K562 (cell line): ENCODE measurements around the gene FAM111B. TPM values are rescaled to one million over a fixed set of nuclear protein-coding genes. Genes with fewer than 3 reads are reported as not detected.

ENCODE experiments used
- CC2D1A ChIP-seq: fragments of 450-650 bp; IDR thresholded peaks from 2 replicates; pipeline ENCODE4 v1.6.1; 2017; ENCODE audit warnings: mild to moderate bottlenecking
- CREM ChIP-seq: IDR thresholded peaks from 2 replicates; pipeline ENCODE4 v1.6.1; 2014; ENCODE audit warnings: antibody characterized with exemption, low read depth
- MYBL2 ChIP-seq, 2 experiments: fragments of 450-650 bp in 1 of 2; sonication (generic) in 1 of 2; formaldehyde crosslinking in 1 of 2; IDR thresholded peaks; 2 replicates each; pipeline versions ENCODE4 v1.6.1 to v1.8.1; 2017 to 2022; ENCODE audit warnings: borderline replicate concordance in 1 of 2, inconsistent platforms in 1 of 2, low read depth in 1 of 2, mild to moderate bottlenecking in 1 of 2, missing genetic modification reagents in 1 of 2, moderate library complexity in 1 of 2
- NR4A1 ChIP-seq, 2 experiments: fragments of 250-450 bp in 1 of 2; fragments of 450-650 bp in 1 of 2; sonication (Bioruptor Pico) in 1 of 2; IDR thresholded peaks; 2 replicates each; pipeline versions ENCODE4 v1.4.0 to v1.6.1; 2016 to 2020; ENCODE audit warnings: mild to moderate bottlenecking in 2 of 2, missing compliant biosample characterization in 1 of 2, missing genetic modification characterization in 1 of 2, moderate library complexity in 1 of 2
- RFX1 ChIP-seq: fragments of 450-650 bp; IDR thresholded peaks from 2 replicates; pipeline ENCODE4 v1.6.1; 2016; ENCODE audit warnings: mild to moderate bottlenecking, moderate library complexity
- SMAD1 ChIP-seq: fragments of 150-350 bp; IDR thresholded peaks from 2 replicates; pipeline ENCODE4 v1.6.1; 2014; ENCODE audit warnings: low read length, low read depth; ENCODE audit not compliant: partially characterized antibody
- ZFP36 ChIP-seq: fragments of 150-350 bp; IDR thresholded peaks from 2 replicates; pipeline ENCODE4 v1.6.1; 2018; ENCODE audit warnings: low read length, low read depth; ENCODE audit not compliant: partially characterized antibody
- ZNF133 ChIP-seq: fragments of 250-450 bp; sonication (Bioruptor Pico); IDR thresholded peaks from 2 replicates; pipeline ENCODE4 v1.4.0; 2020; ENCODE audit warnings: mild to moderate bottlenecking
- ZNF311 ChIP-seq: fragments of 250-450 bp; sonication (Bioruptor Pico); IDR thresholded peaks from 2 replicates; pipeline ENCODE4 v1.4.0; 2020; ENCODE audit warnings: mild to moderate bottlenecking, moderate library complexity
- ZNF41 ChIP-seq: fragments of 250-450 bp; sonication (Bioruptor Pico); conservative IDR thresholded peaks from 2 replicates; pipeline ENCODE4 v1.4.0; 2020; ENCODE audit warnings: mild to moderate bottlenecking
- ZNF740 ChIP-seq, 3 experiments: fragments of 200-800 bp in 1 of 3; sonication (Bioruptor generic) in 1 of 3; sonication (generic) in 1 of 3; formaldehyde crosslinking in 1 of 3; IDR thresholded peaks; 2 replicates each; pipeline versions ENCODE4 v1.6.1 to v1.8.0; 2016 to 2022; ENCODE audit warnings: mild to moderate bottlenecking in 2 of 3, missing compliant biosample characterization in 2 of 3, missing genetic modification characterization in 2 of 3, missing genetic modification reagents in 1 of 3
- polyA plus RNA-seq, 8 experiments: library from polyadenylated mRNA; depleted of rRNA in 4 of 8; stranded (reverse) in 5 of 8; unstranded in 3 of 8; fragments of >200 nt; fragmentation: Nextera tagmentation in 2 of 8; fragmentation: Illumina TruSeq in 1 of 8; extraction: Ambion mirVana in 2 of 8; extraction: Trizol in 1 of 8; gene quantifications; 2 replicates each; pipeline versions ENCODE4 v1.2.1 to v1.2.3, GENCODE V29; 2011 to 2014; ENCODE audit warnings: inconsistent platforms in 1 of 8, missing spikeins in 1 of 8
- total RNA-seq, 7 experiments: library from RNA; depleted of rRNA in 6 of 7; stranded (reverse); fragments of >200 nt in 6 of 7; fragmentation: Illumina TruSeq in 2 of 7; extraction: Trizol in 2 of 7; gene quantifications; 2 replicates each; pipeline versions ENCODE4 v1.2.1 to v1.2.3, GENCODE V29; 2011 to 2021; ENCODE audit warnings: low replicate concordance in 1 of 7
- TF ChIP-seq, protein P1 (sequence below): fragments of 450-650 bp; IDR thresholded peaks from 2 replicates; pipeline ENCODE4 v1.6.1; 2017; ENCODE audit warnings: antibody characterized with exemption, mild to moderate bottlenecking
- TF ChIP-seq, protein P2 (sequence below): sonication (generic); formaldehyde crosslinking; IDR thresholded peaks from 2 replicates; pipeline ENCODE4 v1.9.0; 2022; ENCODE audit warnings: mild to moderate bottlenecking, missing genetic modification reagents
- TF ChIP-seq, protein P3 (sequence below), 2 experiments: fragments of 450-650 bp; IDR thresholded peaks; 2 replicates each; pipeline ENCODE4 v1.6.1; 2018; ENCODE audit warnings: mild to moderate bottlenecking in 2 of 2, low read depth in 1 of 2; ENCODE audit not compliant: partially characterized antibody in 2 of 2

The FAM111B gene
- total and polyA plus RNA-seq, 9 of the 15 experiments (the other 6 are each of a cell fraction or from before 2014, with no cell fraction given) = 0.01 to 0.33 (median 0.06) TPM; not detected in 5

DNA sequence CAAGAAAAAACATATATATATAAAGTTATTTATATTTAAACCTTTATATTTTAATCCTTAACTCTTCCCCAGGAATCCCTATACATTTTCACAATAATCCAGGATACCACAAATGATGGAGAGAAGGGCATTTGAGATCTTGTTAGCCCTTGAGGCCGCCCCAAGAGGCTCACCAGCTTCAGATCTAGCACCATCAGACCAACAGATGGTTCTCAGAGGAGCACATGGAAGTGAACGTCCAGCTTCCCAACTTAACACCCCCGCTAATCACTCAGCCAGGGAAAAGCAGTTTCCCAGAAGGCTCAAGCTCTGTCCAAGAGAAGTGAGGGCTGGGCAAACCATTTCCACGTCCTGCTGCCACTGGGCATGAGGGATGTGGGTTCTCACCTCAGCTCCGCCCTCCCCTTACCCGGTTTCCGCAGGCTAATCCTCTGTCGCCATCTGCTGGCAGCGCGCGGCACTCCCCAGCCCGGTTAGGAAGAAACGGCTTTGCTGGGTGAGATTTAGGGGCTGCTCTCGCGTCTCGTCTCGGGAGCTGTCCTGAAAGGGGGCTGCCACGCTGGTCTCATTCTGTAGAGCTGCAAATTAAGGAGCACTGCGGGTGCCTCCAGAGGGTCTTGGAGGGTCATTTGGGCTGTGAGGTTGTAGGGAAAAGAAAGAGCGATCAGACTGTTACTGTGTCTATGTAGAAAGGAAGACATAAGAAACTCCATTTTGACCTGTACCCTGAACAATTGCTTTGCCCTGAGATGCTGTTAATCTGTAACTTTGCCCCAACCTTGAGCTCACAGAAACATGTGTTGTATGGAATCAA is 28.8 kb downstream of the FAM111B start (continued):
- TF ChIP-seq ZNF41 (CRISPR knock-in tag) (0 out of 2 replicates have a peak, but pooled peaks have one; percentile 51), MYBL2 (IDR thresholded peaks at IDR 0.05; ENCODE audit: low read depth) (no peak), MYBL2 (CRISPR knock-in tag; IDR thresholded peaks at IDR 0.05; ENCODE audit: borderline replicate concordance) (no peak), CREM (peak; percentile 16; the same call in 1 of the 2 replicates), ZFP36 (peak; percentile 43), ZNF133 (no peak), SMAD1 (no peak), RFX1 (no peak), CC2D1A (peak; percentile 64; the same call in 1 of the 2 replicates), ZNF311 (CRISPR knock-in tag) (peak; percentile 69; the same call in 1 of the 2 replicates), NR4A1 (CRISPR knock-in tag; IDR thresholded peaks at IDR 0.05) (no peak), NR4A1 (tag; IDR thresholded peaks at IDR 0.05) (peak; percentile 92; the same call in 1 of the 2 replicates), ZNF740 (CRISPR knock-in tag; IDR thresholded peaks at IDR 0.05) (no peak), ZNF740 (tag; IDR thresholded peaks at IDR 0.05) (peak in 1 of 2 experiments; percentile 43; a peak in 1 of 4 replicates)
- TF ChIP-seq, protein P1, sequence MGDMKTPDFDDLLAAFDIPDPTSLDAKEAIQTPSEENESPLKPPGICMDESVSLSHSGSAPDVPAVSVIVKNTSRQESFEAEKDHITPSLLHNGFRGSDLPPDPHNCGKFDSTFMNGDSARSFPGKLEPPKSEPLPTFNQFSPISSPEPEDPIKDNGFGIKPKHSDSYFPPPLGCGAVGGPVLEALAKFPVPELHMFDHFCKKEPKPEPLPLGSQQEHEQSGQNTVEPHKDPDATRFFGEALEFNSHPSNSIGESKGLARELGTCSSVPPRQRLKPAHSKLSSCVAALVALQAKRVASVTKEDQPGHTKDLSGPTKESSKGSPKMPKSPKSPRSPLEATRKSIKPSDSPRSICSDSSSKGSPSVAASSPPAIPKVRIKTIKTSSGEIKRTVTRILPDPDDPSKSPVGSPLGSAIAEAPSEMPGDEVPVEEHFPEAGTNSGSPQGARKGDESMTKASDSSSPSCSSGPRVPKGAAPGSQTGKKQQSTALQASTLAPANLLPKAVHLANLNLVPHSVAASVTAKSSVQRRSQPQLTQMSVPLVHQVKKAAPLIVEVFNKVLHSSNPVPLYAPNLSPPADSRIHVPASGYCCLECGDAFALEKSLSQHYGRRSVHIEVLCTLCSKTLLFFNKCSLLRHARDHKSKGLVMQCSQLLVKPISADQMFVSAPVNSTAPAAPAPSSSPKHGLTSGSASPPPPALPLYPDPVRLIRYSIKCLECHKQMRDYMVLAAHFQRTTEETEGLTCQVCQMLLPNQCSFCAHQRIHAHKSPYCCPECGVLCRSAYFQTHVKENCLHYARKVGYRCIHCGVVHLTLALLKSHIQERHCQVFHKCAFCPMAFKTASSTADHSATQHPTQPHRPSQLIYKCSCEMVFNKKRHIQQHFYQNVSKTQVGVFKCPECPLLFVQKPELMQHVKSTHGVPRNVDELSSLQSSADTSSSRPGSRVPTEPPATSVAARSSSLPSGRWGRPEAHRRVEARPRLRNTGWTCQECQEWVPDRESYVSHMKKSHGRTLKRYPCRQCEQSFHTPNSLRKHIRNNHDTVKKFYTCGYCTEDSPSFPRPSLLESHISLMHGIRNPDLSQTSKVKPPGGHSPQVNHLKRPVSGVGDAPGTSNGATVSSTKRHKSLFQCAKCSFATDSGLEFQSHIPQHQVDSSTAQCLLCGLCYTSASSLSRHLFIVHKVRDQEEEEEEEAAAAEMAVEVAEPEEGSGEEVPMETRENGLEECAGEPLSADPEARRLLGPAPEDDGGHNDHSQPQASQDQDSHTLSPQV = peak; percentile 66
- TF ChIP-seq, protein P2, sequence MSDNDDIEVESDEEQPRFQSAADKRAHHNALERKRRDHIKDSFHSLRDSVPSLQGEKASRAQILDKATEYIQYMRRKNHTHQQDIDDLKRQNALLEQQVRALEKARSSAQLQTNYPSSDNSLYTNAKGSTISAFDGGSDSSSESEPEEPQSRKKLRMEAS (CRISPR knock-in tag) = no peak
- TF ChIP-seq, protein P3, sequence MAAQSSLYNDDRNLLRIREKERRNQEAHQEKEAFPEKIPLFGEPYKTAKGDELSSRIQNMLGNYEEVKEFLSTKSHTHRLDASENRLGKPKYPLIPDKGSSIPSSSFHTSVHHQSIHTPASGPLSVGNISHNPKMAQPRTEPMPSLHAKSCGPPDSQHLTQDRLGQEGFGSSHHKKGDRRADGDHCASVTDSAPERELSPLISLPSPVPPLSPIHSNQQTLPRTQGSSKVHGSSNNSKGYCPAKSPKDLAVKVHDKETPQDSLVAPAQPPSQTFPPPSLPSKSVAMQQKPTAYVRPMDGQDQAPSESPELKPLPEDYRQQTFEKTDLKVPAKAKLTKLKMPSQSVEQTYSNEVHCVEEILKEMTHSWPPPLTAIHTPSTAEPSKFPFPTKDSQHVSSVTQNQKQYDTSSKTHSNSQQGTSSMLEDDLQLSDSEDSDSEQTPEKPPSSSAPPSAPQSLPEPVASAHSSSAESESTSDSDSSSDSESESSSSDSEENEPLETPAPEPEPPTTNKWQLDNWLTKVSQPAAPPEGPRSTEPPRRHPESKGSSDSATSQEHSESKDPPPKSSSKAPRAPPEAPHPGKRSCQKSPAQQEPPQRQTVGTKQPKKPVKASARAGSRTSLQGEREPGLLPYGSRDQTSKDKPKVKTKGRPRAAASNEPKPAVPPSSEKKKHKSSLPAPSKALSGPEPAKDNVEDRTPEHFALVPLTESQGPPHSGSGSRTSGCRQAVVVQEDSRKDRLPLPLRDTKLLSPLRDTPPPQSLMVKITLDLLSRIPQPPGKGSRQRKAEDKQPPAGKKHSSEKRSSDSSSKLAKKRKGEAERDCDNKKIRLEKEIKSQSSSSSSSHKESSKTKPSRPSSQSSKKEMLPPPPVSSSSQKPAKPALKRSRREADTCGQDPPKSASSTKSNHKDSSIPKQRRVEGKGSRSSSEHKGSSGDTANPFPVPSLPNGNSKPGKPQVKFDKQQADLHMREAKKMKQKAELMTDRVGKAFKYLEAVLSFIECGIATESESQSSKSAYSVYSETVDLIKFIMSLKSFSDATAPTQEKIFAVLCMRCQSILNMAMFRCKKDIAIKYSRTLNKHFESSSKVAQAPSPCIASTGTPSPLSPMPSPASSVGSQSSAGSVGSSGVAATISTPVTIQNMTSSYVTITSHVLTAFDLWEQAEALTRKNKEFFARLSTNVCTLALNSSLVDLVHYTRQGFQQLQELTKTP (IDR thresholded peaks at IDR 0.05; ENCODE audit: low read depth in 1 of 2, partially characterized antibody in 2 of 2) = no peak
